GM12891 (cell line): ENCODE data around the gene FBLN5.

Experiments used
- PAX5 ChIP-seq: IDR thresholded peaks from 2 replicates; pipeline ENCODE4 v1.6.1; 2011; ENCODE audit warnings: low read length, moderate library complexity, mild to moderate bottlenecking; ENCODE audit not compliant: insufficient read depth, severe bottlenecking
- POLR2A ChIP-seq: IDR thresholded peaks from 2 replicates; pipeline ENCODE4 v1.6.1; 2011; ENCODE audit warnings: low read depth, low read length, control low read depth
- POLR2AphosphoS5 ChIP-seq: IDR thresholded peaks from 2 replicates; pipeline ENCODE4 v1.6.1; 2011; ENCODE audit warnings: low read depth, low read length, control low read depth
- TAF1 ChIP-seq: IDR thresholded peaks from 2 replicates; pipeline ENCODE4 v1.6.1; 2011; ENCODE audit warnings: low read depth, low read length, control low read depth

DNA sequence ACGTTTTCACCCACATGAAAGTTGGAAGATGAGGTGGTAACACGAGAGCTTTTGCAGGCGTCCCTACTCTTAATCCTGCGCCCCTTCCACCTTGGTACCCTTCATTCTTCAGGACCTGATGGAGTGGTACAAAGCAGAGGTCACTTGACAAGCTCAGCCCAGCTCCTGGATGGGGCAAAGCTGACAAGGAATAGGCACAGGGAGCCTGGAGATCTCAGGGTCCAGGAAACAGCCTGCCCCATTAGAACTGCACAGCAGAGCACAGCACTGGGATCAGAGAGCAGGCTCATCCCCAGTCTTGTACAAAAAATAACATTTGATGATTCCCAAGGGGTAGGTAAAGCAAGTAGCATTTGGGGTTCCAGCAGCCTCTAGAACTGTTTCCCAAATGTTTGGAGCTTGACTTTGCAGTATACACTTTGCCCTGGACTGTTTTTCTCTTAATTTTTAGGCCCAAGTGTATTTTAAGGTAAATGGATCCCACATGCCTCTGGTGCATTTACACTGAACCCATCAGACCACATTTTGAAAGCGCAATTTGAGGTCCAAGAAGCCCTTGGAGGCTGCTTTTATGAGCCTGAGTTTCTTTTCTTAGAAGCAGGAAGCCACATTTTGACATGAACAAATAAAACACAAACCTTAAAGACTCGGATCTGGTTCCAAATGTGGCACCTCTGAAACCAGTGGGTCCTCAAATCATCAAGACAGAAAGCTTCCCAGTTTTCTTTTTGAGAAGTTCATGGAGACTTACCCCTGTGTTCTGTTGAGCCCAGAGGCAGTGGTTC, 80.8 kb downstream of the FBLN5 start:
- TF ChIP-seq POLR2AphosphoS5 (no peak), POLR2A (no peak), PAX5 (no peak), TAF1 (no peak)
